Endometrium (tissue), 2 donors: ENCODE results near the gene WDR4.
"Not testable (repeated sequence)": the region's sequence is repeated elsewhere in the genome, so short reads cannot be mapped to it uniquely, and the experiment has no call there.

Experiments
- FAIRE-seq: peaks from 2 replicates; lab custom pipeline; 2012; peaks lifted over from hg19 to GRCh38; lab: Jason Lieb, UNC
- donor health status: control.
- donor health status: control.

The WDR4 gene

DNA sequence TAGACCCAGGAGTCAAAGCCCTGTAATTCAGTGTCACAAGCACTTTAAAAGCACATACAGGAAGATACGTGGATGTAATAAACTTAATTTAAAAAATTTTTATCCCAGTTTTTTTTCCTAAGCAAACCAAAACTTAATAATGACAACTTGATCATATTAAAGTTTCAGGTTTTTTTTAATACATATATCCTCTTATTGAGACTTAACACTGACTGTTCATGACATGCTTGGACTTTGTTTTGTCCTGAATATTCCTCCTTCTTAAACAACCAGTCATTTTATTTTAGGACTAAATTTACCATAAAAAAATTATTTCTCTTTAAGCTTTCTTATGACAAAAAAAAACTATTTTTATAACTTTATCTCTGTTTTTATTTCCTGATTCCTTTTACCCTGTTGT lies 64.1 kb downstream of the WDR4 start:
- FAIRE-seq = peak; percentile 12

DNA sequence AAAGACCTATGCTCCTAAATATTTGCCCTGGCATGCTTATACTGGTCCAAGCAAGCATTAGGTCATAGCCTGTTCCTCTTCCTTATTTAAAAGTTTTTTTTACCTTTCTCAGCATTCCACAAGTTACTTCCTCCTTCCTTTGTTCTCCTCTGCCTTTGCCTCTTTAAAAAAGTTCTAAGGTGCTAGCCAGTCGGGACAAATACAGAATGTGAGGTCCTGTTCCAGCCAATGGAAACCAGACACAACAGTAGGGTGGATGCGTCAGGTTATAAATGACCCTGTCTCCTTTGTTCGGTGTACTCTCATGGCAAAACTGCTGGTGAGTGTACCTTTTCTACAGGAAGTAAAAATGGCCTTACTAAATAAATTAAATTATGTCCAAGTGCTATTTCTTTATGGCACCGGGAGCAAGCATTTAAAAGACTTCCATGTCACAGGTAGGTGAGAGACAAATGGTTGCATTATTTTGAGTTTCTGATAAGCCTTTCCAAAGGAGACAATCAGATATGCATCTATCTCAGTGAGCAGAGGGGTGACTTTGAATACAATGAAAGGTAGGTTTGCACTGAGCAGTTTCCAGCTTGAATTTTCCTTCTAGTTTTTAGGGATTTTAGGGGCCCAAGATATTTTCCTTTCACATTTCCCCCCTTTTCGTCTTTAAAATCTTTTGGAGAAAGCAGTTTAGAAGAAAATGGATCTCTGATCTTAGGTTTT lies 66.7 kb downstream of the WDR4 start:
- not testable (repeated sequence) for FAIRE-seq

DNA sequence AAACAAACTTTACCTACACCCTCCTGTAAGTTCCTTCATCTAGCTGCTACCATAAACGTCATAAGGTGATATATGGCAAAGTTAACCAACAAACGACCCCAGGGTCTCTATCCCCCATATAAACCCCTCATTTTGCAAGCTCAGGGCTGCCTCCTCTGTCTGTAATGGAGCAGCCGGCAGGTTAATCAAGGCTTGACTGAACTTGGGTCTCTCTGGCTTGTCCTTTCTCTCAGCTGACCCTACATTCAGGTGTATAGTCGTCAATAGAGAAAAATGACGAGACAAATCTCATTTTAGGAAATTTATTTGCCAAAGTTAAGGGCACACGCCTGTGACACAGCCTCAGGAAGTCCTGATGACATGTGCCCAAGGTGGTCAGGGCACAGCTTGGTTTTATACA lies 67.4 kb downstream of the WDR4 start:
- no peak for FAIRE-seq

DNA sequence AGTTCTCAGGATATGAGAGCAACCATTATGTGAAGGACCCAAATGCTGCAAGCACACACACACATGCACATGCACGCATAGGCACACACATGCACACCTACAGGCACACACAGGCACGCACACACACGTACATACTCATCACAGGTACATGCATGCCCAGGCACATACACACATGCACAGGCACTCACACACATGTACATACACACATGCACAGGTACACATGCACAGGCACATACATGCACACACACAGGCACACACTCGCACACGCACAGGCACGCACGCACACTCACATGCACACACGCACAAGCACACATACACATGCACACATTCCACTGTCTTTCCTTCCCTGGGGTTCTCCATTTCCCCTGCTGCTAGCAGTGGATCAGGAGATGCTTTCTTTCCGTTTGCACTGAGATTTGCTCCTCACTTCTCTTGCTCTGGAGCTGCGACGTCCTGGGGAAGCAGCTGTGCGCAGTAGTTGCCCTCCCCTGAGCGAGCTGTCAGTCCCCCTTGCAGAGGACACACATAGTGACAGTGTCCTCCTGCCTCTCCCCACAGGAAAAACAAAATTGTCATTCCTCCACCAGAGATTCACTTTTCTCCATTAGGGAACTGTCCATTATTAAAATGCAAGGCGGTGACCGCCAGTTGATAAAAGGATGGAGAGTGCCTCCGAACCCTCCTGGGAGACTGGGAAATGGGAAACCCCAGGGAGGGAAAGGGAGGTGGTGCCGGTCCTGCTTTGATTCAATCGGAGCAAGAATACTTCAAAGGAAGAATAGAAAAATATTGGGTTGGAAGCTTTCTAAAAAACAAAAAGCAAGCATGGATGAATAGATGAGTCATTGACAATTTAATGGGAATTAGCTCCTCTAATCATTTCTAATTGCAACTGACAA lies 69.5 kb downstream of the WDR4 start:
- no peak for FAIRE-seq

DNA sequence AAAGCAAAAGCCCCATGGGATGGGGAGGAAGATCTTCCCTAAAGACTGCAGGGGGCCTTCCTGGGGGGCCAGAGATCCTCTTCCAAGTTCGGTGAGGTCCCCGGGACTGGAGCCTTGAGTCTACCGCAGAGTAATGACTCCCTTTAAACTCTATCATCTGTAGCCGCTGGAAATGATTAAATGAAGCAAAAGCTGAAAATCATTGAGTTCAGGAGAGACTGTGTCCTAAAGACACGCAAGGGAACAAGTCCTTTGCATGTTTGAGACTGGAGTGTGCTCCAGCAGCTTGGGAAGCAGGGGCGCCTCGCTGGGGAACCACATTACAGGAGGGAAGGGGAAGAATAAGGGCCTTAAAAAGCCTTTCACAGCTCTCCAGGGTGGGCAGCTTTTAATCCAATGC lies 70.2 kb downstream of the WDR4 start:
- no peak for FAIRE-seq

DNA sequence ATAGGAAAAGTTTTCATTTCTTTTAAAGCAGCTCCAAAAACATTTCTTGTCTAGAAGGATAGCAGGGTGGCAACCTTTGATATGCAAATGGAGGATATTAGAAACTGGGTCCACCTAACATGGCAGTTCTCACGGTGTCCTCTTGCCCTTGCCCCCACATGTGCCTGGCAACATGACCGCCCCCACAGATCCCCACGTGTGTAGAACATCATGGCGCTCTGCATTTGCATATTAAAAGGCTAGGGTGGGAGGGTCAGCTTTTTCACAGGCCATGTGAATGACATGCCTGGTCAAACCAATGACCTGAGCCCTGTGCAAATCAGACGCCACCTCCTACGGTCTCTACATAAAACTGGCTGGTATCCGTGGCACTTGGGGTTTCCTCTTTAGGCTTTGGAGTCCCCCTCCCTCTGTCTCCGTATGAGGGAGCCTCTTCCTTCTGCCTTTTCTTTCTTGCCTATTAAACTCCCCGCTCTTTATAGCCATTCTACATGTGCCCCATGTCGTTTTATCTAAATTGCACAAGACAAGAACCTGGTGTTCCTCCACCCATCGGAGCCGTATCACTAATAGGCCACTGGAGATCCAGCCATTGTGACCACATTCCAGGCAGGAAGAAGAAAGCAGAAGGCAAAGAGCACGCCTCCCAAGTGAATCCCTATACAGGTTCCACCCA lies 71.3 kb downstream of the WDR4 start:
- no peak for FAIRE-seq

DNA sequence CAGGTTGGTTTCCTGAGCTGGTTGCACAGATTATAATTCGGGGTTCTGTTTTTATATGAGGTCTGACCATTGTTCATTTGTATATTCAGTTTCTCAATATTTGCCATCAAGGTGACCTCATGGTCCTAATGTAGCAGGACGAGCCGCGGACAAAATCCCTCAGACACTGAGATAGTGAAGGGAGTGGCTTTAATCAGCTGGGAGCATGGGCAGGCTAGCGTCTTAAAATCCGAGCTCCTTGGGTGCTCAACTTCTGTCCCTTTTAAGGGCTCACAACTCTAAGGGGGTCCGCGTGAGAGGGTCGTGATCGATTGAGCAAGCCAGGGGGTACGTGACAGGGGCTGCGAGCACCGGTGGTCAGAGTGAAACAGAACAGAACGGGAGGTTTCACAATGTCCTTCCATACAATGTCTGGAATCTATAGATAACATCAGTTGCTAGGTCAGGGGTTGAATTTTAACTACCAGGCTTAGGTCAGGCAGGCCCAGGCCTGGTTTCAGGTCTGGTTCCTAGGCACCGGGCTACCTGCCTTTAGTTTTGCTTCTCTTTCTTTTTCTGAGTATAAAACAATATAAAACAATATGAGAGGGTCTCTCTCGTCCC lies 71.9 kb downstream of the WDR4 start:
- FAIRE-seq = not testable (repeated sequence)

DNA sequence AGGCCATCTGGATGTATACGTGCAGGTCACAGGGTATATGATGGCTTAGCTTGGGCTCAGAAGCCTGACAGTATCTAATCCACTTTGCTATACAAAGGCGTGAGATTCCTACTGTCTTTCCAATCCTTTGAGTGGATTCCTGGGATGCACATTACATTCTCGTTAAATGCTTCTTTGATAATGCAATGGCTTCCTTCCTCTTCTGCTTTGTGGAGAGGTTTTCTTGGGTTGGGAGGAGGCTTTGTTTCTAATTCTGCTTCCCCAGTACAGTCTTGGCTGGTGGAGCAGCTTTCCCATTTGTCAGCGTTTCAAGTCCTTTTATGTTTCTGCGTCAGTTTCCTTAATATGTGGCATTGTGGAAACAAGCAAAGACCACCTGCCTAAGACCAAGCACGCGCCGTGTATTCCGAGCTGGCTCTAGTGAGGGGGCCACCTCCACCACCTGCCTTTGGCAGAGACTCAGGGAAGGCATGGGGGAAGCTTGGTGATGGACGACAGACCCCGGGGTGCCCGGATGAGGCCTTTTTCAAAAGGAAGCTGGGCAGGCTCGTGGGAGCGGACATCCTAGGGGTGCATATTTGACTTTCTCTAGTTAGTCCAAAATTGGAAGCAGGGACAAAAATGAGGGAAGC lies 72.7 kb downstream of the WDR4 start:
- no peak for FAIRE-seq

DNA sequence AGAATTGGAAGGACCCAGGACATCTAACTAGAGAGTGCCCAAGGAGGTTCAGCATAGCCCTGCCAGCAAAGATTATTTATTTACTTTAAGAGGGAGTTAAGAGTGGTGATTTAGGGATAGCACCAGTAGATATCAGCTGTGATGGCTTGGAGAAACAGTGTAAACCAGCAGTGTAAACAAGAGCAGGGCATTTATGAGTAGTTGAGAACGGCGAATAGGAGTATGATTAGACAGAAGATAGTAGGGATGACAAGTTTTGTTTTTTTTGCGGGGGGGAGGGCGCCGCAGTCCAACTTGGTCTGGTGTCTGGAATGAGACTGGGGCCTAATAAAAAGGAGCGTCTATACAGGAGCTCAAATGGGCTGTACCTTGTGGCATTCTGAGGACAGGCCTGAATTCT lies 77.7 kb downstream of the WDR4 start:
- FAIRE-seq = not testable (repeated sequence)

DNA sequence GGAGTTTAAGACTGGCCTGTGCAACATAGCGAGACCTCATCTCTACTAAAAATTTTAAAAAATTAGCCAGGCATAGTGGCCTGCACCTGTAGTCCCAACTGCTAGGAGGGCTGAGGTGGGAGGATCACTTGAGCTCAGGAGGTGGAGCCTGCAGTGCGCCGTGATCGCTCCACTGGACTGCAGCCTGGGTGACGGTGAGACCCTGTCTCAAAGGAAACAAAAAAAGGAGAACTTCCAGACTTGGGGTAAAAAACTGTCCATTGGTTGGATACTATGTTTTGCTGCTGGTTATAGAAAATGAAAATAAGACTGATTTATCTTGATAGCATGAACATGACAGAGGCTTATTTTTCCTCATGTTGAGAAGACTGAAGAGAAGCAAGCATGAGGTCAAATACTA lies 79.4 kb downstream of the WDR4 start:
- FAIRE-seq = no peak

DNA sequence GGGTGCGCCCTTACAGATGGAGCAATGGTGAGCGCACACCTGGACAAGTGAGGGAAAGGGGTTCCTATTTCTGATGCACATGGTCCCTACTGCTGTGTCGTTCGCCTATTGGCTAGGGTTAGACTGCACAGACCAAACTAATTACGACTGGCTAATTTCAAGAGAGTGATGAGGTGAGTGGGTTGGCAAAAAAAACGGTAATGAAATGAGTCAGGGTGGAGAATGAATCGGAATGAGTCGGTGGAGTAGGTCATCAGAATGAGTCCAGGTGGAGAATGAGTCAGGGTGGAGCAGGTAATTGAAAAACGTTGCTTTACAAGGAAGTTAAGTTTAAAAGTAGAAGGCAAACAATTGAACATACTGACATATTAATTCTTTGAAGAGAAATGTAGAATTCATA lies 79.8 kb downstream of the WDR4 start:
- no peak for FAIRE-seq
